COLO668 (cell line): ENCODE measurements around the gene SH2D3A.
"Not testable (repeated sequence)": the region's sequence is repeated elsewhere in the genome, so short reads cannot be mapped to it uniquely, and the experiment has no call there.

ENCODE experiments used
- DNase-seq: peaks from one replicate; lab custom pipeline; 2025; ENCODE audit not compliant: unreplicated experiment; lab: John Stamatoyannopoulos, UW

Gene SH2D3A

GRCh38 chr19:6767357-6768235, at the start of gene SH2D3A:
TSS of gene SH2D3A (minus strand) at chr19:6767435. CDS start at chr19:6763748, 3,687 bp downstream.
- DNase-seq, result peak; percentile 92

- DNase-seq, result no peak
These were observed 46.4 kb upstream of the SH2D3A start for GRCh38 chr19:6813659-6814058.

- no peak for DNase-seq
These were observed 45.4 kb upstream of the SH2D3A start for GRCh38 chr19:6812612-6813011.

GRCh38 chr19:6811906-6812305, 44.7 kb upstream of the SH2D3A start:
- DNase-seq, result no peak

- DNase-seq, result no peak
These were observed 44.1 kb upstream of the SH2D3A start for GRCh38 chr19:6811378-6811777.

- DNase-seq, result no peak
These were observed 42.0 kb upstream of the SH2D3A start for GRCh38 chr19:6809262-6809661.

GRCh38 chr19:6808494-6808893, 41.3 kb upstream of the SH2D3A start:
- no peak for DNase-seq

GRCh38 chr19:6807291-6807690, 40.1 kb upstream of the SH2D3A start:
- no peak for DNase-seq

GRCh38 chr19:6806488-6806887, 39.3 kb upstream of the SH2D3A start:
- no peak for DNase-seq

- DNase-seq, result no peak
These were observed 35.8 kb upstream of the SH2D3A start for GRCh38 chr19:6803036-6803404.

- no peak for DNase-seq
These were observed 35.3 kb upstream of the SH2D3A start for GRCh38 chr19:6802336-6803035.

GRCh38 chr19:6801485-6802086, 34.4 kb upstream of the SH2D3A start:
- DNase-seq, result peak; percentile 21

GRCh38 chr19:6800991-6801484, 33.8 kb upstream of the SH2D3A start:
- DNase-seq, result no peak

- not testable (repeated sequence) for DNase-seq
These were observed 33.0 kb upstream of the SH2D3A start for GRCh38 chr19:6800160-6800790.

GRCh38 chr19:6797646-6798045, 30.4 kb upstream of the SH2D3A start:
- DNase-seq, result no peak

- no peak for DNase-seq
These were observed 29.0 kb upstream of the SH2D3A start for GRCh38 chr19:6796278-6796677.

GRCh38 chr19:6794686-6795431, 27.6 kb upstream of the SH2D3A start:
- DNase-seq, result no peak

- DNase-seq, result no peak
These were observed 26.7 kb upstream of the SH2D3A start for GRCh38 chr19:6793973-6794372.

GRCh38 chr19:6793411-6793810, 26.2 kb upstream of the SH2D3A start:
- no peak for DNase-seq

GRCh38 chr19:6791237-6791636, 24.0 kb upstream of the SH2D3A start:
- DNase-seq, result no peak
